Fibroblast of lung (primary cell): ENCODE results near the gene RHOD. TPM values are rescaled to one million over a fixed set of nuclear protein-coding genes. Genes with fewer than 3 reads are reported as not detected.

Source experiments
- DNase-seq, 2 donors: peaks; one replicate each; pipeline versions ENCODE4 v3.0.0 to v3.0.0-alpha.2; 2010; ENCODE audit warnings: low read depth in 2 of 2
- H2AFZ ChIP-seq: 2 replicates; pipeline ENCODE4 v1.5.1; 2012; ENCODE audit warnings: low read length, control low read depth, inconsistent platforms
- H3K27ac ChIP-seq: 2 replicates; pipeline ENCODE4 v1.5.1; 2011; ENCODE audit warnings: low read length, control low read depth; ENCODE audit not compliant: insufficient read depth
- H3K27me3 ChIP-seq: 2 replicates; pipeline ENCODE4 v1.5.1; 2011; ENCODE audit warnings: mild to moderate bottlenecking, low read length; ENCODE audit not compliant: control insufficient read depth, insufficient read depth
- H3K36me3 ChIP-seq: 2 replicates; pipeline ENCODE4 v1.5.1; 2011; ENCODE audit warnings: low read length; ENCODE audit not compliant: control insufficient read depth, insufficient read depth
- H3K4me1 ChIP-seq: 2 replicates; pipeline ENCODE4 v1.5.1; 2011; ENCODE audit warnings: low read length; ENCODE audit not compliant: control insufficient read depth, insufficient read depth; ENCODE audit errors: extremely low read depth
- H3K4me2 ChIP-seq: 2 replicates; pipeline ENCODE4 v1.5.1; 2011; ENCODE audit warnings: low read length, control low read depth; ENCODE audit not compliant: insufficient read depth; ENCODE audit errors: extremely low read depth
- H3K4me3 ChIP-seq, 4 experiments: fragments of 200-600 bp in 1 of 4; sonication (generic) in 1 of 4; replicated peaks in 1 of 4; 2 replicates each; pipeline ENCODE4 v1.5.1; 2011 to 2016; ENCODE audit warnings: low read length in 4 of 4, low read depth in 3 of 4, mild to moderate bottlenecking in 3 of 4, control low read depth in 2 of 4, inconsistent platforms in 1 of 4, mixed read lengths in 1 of 4; ENCODE audit not compliant: insufficient read depth in 1 of 4; ENCODE audit errors: control extremely low read depth in 1 of 4
- H3K79me2 ChIP-seq: 2 replicates; pipeline ENCODE4 v1.5.1; 2012; ENCODE audit warnings: mild to moderate bottlenecking, low read length, inconsistent platforms; ENCODE audit not compliant: control insufficient read depth, insufficient read depth
- H3K9ac ChIP-seq: 2 replicates; pipeline ENCODE4 v1.5.1; 2011; ENCODE audit warnings: mild to moderate bottlenecking, low read length, control low read depth; ENCODE audit not compliant: insufficient read depth
- H3K9me3 ChIP-seq: 2 replicates; pipeline ENCODE4 v1.5.1; 2012; ENCODE audit warnings: low read depth, low read length; ENCODE audit not compliant: control insufficient read depth, insufficient read depth
- H4K20me1 ChIP-seq: 2 replicates; pipeline ENCODE4 v1.5.1; 2011; ENCODE audit warnings: low read length; ENCODE audit not compliant: control insufficient read depth, insufficient read depth; ENCODE audit errors: extremely low read depth
- EZH2 ChIP-seq: IDR thresholded peaks from 2 replicates; pipeline ENCODE4 v1.5.1; 2012; ENCODE audit warnings: low read length, control low read depth, mild to moderate bottlenecking; ENCODE audit errors: missing control alignments
- polyA plus RNA-seq, 2 donors: library from polyadenylated mRNA; depleted of rRNA in 1 of 2; stranded (reverse) in 1 of 2; unstranded in 1 of 2; fragments of >200 nt; gene quantifications; 2 replicates each; pipeline ENCODE4 v1.2.1, GENCODE V29; 2011 to 2012; ENCODE audit warnings: missing spikeins in 1 of 2
- total RNA-seq: library from RNA; depleted of rRNA; stranded (reverse); fragments of >200 nt; gene quantifications from 2 replicates; pipeline ENCODE4 v1.2.1, GENCODE V29; 2014
- TF ChIP-seq, protein P1 (sequence below), 2 donors: IDR thresholded peaks in 1 of 2; conservative IDR thresholded peaks in 1 of 2; 1 replicate in 1 of 2; 2 replicates in 1 of 2; pipeline ENCODE4 v1.5.1; 2011 to 2012; ENCODE audit warnings: low read length in 2 of 2, control low read depth in 1 of 2, inconsistent platforms in 1 of 2, low read depth in 1 of 2, mild to moderate bottlenecking in 1 of 2

RHOD gene
- total and polyA plus RNA-seq, 2 donors (not counting 1 experiment from before 2014, with no cell fraction given) = 4.7 to 12.9 TPM

DNA sequence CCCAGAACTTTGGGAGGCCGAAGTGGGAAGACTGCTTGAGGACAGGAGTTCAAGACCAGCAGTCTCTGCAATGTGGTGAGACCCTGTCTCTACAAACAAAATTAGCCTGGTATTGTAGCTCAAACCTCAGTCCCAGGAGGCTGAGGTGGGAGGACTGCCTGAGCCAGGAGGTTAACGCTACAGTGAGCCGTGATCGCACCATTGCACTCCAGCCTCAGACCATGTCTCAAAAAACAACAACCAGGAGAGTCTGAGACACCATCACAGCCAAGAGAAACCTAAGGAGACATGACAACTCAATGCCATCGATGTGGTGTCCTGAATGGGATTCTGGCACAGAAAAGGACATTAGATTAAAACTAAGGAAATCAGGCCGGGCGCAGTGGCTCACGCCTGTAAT lies 34.1 kb downstream of the RHOD start:
- no peaks in the 10 kb centered on the region for H3K36me3 ChIP-seq
- H3K9ac ChIP-seq = no peak overlapping the region
- no peaks in the 10 kb centered on the region for H3K9me3 ChIP-seq
- TF ChIP-seq, protein P1, sequence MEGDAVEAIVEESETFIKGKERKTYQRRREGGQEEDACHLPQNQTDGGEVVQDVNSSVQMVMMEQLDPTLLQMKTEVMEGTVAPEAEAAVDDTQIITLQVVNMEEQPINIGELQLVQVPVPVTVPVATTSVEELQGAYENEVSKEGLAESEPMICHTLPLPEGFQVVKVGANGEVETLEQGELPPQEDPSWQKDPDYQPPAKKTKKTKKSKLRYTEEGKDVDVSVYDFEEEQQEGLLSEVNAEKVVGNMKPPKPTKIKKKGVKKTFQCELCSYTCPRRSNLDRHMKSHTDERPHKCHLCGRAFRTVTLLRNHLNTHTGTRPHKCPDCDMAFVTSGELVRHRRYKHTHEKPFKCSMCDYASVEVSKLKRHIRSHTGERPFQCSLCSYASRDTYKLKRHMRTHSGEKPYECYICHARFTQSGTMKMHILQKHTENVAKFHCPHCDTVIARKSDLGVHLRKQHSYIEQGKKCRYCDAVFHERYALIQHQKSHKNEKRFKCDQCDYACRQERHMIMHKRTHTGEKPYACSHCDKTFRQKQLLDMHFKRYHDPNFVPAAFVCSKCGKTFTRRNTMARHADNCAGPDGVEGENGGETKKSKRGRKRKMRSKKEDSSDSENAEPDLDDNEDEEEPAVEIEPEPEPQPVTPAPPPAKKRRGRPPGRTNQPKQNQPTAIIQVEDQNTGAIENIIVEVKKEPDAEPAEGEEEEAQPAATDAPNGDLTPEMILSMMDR (conservative IDR thresholded peaks at IDR 0.05 in 1 of 2, IDR thresholded peaks at IDR 0.05 in 1 of 2; ENCODE audit: low read depth in 1 of 2, low read length in 2 of 2) = no peak
- no peak for TF ChIP-seq EZH2
- no peak overlapping the region for H3K27ac ChIP-seq
- no peaks in the 10 kb centered on the region for H4K20me1 ChIP-seq
- H2AFZ ChIP-seq = no peak overlapping the region
- no peak overlapping the region for H3K4me2 ChIP-seq
- no peaks in the 10 kb centered on the region for H3K79me2 ChIP-seq
- no peak overlapping the region for H3K4me3 ChIP-seq
- DNase-seq = no peak
- no peaks in the 10 kb centered on the region for H3K27me3 ChIP-seq
- no peaks in the 10 kb centered on the region for H3K4me1 ChIP-seq

- Histone ChIP-seq H3K9me3 (no peaks in the 10 kb centered on the region), H3K36me3 (no peaks in the 10 kb centered on the region), H3K9ac (no peak overlapping the region), H3K27me3 (no peaks in the 10 kb centered on the region), H4K20me1 (no peaks in the 10 kb centered on the region), H2AFZ (no peak overlapping the region), H3K79me2 (no peaks in the 10 kb centered on the region), H3K4me3 (no peak overlapping the region), H3K4me2 (no peak overlapping the region), H3K27ac (no peak overlapping the region), H3K4me1 (no peaks in the 10 kb centered on the region)
- no peak for TF ChIP-seq EZH2
- TF ChIP-seq, protein P1 (conservative IDR thresholded peaks at IDR 0.05 in 1 of 2, IDR thresholded peaks at IDR 0.05 in 1 of 2; ENCODE audit: low read depth in 1 of 2, low read length in 2 of 2) = no peak
- no peak for DNase-seq
Measured at GRCh38 chr11:67095214-67095507, 38.5 kb downstream of the RHOD start.

DNA sequence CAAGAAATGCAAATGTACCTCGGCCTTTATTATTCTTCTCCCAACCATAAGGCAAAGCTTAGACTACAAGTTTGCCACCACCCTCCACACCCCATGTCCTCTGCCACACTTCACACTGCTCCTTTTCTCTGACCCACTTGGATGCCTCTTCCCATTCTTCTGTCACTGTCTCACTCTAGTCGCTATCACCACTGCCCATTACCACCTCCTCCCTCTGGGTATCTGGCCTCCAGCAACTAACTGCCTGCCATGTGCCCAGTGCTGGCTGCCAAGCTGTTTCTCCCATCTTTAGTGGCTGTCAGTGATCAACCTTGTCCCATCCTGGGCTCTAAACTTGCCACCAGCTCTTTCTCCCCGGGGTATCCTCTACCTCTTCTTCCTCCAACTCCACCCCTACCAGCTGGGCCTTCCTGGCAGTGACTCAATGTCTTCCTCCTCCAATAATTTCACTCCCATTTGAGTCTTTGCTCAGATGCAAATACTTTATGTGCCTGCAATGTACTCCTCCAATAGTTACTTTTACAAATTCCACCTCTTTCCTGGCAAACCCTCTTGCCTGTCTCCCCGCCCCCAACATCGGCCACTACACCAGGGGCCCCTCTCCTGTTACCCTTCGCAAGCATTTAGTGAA lies 42.3 kb downstream of the RHOD start:
- Histone ChIP-seq H3K27me3 (no peaks in the 10 kb centered on the region), H3K9ac (no peak overlapping the region), H3K9me3 (no peaks in the 10 kb centered on the region), H2AFZ (no peak overlapping the region), H3K4me3 (no peak overlapping the region), H3K4me2 (no peak overlapping the region), H3K36me3 (no peaks in the 10 kb centered on the region), H3K79me2 (no peaks in the 10 kb centered on the region), H3K4me1 (no peaks in the 10 kb centered on the region), H3K27ac (no peak overlapping the region), H4K20me1 (no peaks in the 10 kb centered on the region)
- TF ChIP-seq, protein P1 (conservative IDR thresholded peaks at IDR 0.05 in 1 of 2, IDR thresholded peaks at IDR 0.05 in 1 of 2; ENCODE audit: low read depth in 1 of 2, low read length in 2 of 2) = no peak
- no peak for TF ChIP-seq EZH2
- no peak for DNase-seq
